Neutrophil (primary cell): ENCODE measurements around the gene LRRC61.
"Not testable (repeated sequence)": the region's sequence is repeated elsewhere in the genome, so short reads cannot be mapped to it uniquely, and the experiment has no call there.

Source experiments
- H3K27ac ChIP-seq: fragments of 200-600 bp; sonication (generic); 2 replicates; pipeline ENCODE4 v1.5.1; 2016; ENCODE audit warnings: mild to moderate bottlenecking, moderate library complexity
- H3K27me3 ChIP-seq: fragments of 200-600 bp; sonication (generic); 2 replicates; pipeline ENCODE4 v1.6.0; 2016; ENCODE audit warnings: mild to moderate bottlenecking
- H3K36me3 ChIP-seq: fragments of 200-600 bp; sonication (generic); 2 replicates; pipeline ENCODE4 v1.5.1; 2017
- H3K4me1 ChIP-seq, 2 experiments: fragments of 200-600 bp in 1 of 2; sonication (generic) in 1 of 2; 1 replicate in 1 of 2; 2 replicates in 1 of 2; pipeline versions ENCODE4 v1.5.1 to v1.6.1; 2013 to 2016; ENCODE audit warnings: low read depth in 1 of 2, low read length in 1 of 2, mild to moderate bottlenecking in 1 of 2, moderate library complexity in 1 of 2; ENCODE audit not compliant: control insufficient read depth in 1 of 2, insufficient read depth in 1 of 2
- H3K4me3 ChIP-seq, 2 experiments: fragments of 200-600 bp in 1 of 2; sonication (generic) in 1 of 2; 1 replicate in 1 of 2; 2 replicates in 1 of 2; pipeline ENCODE4 v1.5.1; 2013 to 2016; ENCODE audit warnings: low read depth in 1 of 2, low read length in 1 of 2, mild to moderate bottlenecking in 1 of 2, moderate library complexity in 1 of 2
- H3K9me3 ChIP-seq: fragments of 200-600 bp; sonication (generic); 2 replicates; pipeline ENCODE4 v1.5.1; 2016
- CTCF ChIP-seq: fragments of 200-600 bp; sonication (generic); IDR thresholded peaks from 2 replicates; pipeline ENCODE4 v1.5.1; 2016; ENCODE audit warnings: antibody characterized with exemption

The LRRC61 gene, protein sequence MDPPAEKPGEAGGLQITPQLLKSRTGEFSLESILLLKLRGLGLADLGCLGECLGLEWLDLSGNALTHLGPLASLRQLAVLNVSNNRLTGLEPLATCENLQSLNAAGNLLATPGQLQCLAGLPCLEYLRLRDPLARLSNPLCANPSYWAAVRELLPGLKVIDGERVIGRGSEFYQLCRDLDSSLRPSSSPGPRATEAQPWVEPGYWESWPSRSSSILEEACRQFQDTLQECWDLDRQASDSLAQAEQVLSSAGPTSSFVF

DNA sequence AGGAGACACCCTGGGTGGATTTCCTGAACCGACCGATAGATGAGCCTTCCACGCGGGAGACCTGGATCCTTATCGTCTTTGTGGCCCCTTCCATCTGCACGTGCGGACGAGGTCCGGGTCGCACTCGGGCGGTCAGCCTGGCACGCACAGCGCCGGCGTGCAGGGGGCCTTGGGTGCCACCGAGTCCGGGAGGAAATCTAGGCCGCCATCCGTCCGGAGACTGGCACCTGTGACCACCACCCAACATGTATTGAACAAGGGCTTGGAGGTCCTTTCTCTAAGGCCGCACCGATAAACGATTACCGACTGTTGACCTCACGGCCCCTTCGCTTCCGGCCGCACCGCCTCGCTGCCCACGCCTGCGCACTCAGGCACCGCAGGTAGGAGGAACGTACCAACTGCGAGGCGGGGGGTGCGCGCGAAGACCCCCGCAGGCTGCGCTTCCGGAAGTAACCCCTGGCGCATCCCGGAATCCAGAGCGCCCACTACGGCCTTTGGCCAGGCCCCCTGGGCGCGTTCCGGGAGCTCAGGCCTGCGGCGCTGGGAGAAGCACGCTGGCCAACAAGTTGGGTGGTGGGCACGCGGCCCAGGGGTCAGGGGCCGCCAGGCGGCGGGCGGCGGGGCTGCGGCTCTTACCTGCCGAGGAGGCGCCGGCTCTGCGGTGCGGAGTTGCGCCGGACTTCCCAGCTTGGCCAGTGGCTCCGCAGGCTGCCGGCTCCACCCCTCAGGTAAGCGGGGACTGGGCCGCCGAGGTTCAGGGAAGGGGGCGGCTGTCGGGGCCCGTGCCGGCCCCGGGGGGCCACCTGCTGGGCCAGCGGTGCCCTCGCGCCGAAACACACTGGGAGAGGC is at the start of gene LRRC61, which contains the start of gene ACTR3C:
Gene LRRC61, plus strand, starts transcription at position 523 of the 849 bp plus-strand sequence. CDS start 13,507 bp downstream, outside the sequence.
Gene ACTR3C, minus strand, starts transcription at position 713 of the 849 bp plus-strand sequence. CDS start 28,249 bp downstream, outside the sequence.
- H3K4me1 ChIP-seq: peaks cover 53 to 54% of the 10 kb centered on the region in 2 experiments
- peak within 1 kb of the TSS; percentile 92 for H3K27ac ChIP-seq
- peak within 1 kb of the TSS; percentile 89 to 90 for H3K4me3 ChIP-seq

DNA sequence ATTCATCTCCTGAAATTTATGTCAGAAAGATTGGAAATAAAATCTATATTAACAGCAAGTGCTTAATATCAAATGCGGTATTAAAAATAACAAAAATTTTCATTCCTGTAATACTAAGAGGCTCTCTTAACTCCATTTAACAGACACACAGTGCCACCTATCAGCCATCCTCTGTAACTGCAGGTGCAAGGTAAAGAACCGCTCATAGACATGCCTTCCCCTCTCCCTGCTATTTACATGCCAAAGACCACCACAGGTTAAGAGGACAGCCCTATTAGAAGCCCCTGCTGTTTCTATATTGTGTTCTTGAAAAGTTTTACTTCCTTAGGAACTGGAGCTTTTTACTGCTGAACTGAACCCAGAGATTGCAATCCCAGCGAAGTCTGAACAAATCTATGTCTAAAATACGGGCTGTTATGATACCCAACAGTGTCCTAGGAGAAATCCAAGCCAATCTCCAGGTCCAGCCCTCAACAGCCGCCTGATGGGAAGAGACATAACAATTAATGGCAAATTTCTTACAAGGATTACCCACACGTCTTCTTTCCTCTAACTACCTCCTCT is 46.9 kb upstream of the LRRC61 start:
- not testable (repeated sequence) for H3K4me3 ChIP-seq, H3K9me3 ChIP-seq, H3K4me1 ChIP-seq, H3K27ac ChIP-seq, H3K27me3 ChIP-seq, H3K36me3 ChIP-seq
- peak; percentile 67 for TF ChIP-seq CTCF

More for the DNA sequence above, at the start of gene LRRC61, which contains the start of gene ACTR3C:
- no peaks in the 10 kb centered on the region for H3K27me3 ChIP-seq
- no peaks in the 10 kb centered on the region for H3K9me3 ChIP-seq
- peaks cover 3% of the 10 kb centered on the region for H3K36me3 ChIP-seq
- TF ChIP-seq CTCF: no peak

GRCh38 chr7:150278383-150278782 is 44.8 kb upstream of the LRRC61 start:
- H3K9me3 ChIP-seq, H3K36me3 ChIP-seq, H3K27me3 ChIP-seq, H3K4me1 ChIP-seq, H3K4me3 ChIP-seq, H3K27ac ChIP-seq: not testable (repeated sequence)

DNA sequence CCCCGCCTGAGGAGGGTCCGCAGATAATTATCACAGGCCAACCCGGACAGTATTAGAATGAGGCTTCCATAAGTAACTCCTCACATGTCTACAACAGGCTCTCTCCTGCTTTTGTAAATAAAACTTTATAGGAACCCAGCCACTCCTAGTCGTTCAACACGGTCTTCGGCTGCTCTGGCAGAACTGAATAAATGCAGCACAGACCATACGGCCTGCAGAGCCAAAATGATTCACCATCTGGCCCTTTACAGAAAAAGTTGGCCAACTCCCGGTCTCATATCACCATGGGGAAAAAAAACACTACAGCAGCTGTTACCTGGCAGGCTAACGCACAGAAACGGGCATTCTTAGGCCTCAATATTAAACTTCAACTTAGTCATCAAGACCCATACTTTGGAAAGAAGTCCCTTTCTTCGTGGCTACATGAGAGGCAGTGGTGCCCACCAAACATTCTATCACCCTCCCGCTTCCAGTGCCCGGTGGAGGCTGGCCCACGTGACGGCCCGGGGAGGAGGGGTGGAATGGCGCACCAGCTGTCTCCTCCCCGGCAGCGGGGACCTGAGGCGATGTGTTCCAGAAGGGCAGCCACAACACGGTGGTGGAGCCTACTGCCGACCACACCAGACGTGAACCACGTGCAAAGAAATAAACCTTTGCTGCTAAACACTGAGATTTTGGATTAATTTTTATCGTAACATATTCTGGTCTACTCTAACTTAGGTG is 41.3 kb upstream of the LRRC61 start:
- H3K4me1 ChIP-seq, H3K4me3 ChIP-seq, H3K9me3 ChIP-seq, H3K27ac ChIP-seq, H3K27me3 ChIP-seq, H3K36me3 ChIP-seq: not testable (repeated sequence)

- H3K4me3 ChIP-seq, H3K9me3 ChIP-seq, H3K27me3 ChIP-seq, H3K36me3 ChIP-seq, H3K27ac ChIP-seq, H3K4me1 ChIP-seq: not testable (repeated sequence)
Measured at GRCh38 chr7:150283111-150283510, 40.0 kb upstream of the LRRC61 start.

- H3K9me3 ChIP-seq, H3K4me3 ChIP-seq, H3K27me3 ChIP-seq, H3K4me1 ChIP-seq, H3K36me3 ChIP-seq, H3K27ac ChIP-seq: not testable (repeated sequence)
Measured at GRCh38 chr7:150283608-150284007, 39.5 kb upstream of the LRRC61 start.
